Frontal cortex (tissue), 4 donors: ENCODE measurements around the gene CST6. TPM values are rescaled to one million over a fixed set of nuclear protein-coding genes. Genes with fewer than 3 reads are reported as not detected.
A peak's percentile ranks its signal among the peaks of the same experiment; 100 is the strongest.
"Not testable (repeated sequence)": the region's sequence is repeated elsewhere in the genome, so short reads cannot be mapped to it uniquely, and the experiment has no call there.

Experiments
- DNase-seq, 2 donors: peaks; one replicate each; pipeline ENCODE4 v3.0.0; 2012; ENCODE audit warnings: low spot score in 2 of 2
- FAIRE-seq: peaks from 2 replicates; lab custom pipeline; 2012; peaks lifted over from hg19 to GRCh38; lab: Jason Lieb, UNC
- total RNA-seq: library from RNA; depleted of rRNA; stranded (reverse); fragments of >200 nt; gene quantifications from one replicate; pipeline ENCODE4 v1.2.3, GENCODE V29; 2014
- donor health status: control.
- donor health status: control.
- donor health status: control.

CST6 gene
- total RNA-seq, 1 donor from 2014 or later = not detected

DNA sequence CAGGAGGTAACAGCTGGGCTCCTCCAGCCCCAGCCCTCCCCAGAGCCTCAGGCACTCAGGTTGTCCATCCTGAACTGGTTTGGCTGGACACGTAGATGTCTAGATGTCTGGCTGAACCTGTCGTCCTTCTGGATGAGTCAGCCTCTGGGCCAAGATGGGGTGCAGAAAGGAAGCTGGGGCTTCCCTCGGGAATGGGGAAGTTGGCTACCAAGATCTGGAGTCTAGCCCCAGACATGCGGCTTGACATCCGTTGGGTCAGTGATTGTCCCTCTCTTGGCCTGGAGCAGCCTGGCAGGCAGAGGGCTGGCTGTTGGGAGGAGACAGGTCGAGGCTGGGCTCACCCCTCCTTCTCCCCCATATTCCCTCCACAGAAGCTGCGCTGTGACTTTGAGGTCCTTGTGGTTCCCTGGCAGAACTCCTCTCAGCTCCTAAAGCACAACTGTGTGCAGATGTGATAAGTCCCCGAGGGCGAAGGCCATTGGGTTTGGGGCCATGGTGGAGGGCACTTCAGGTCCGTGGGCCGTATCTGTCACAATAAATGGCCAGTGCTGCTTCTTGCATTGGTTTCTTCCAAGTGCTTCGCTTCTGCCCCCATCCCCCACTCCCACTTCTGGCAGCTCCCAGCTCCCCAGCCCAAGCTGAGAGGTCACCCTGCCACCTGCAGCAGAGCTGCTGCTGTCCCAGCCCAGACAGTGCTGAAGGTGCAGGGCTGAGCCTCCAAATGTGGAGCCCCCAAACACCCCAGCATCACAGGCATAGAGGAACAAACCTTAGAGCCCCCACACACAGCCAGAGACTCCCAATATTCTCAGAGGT, 1.3 kb downstream of the CST6 start:
- FAIRE-seq = no peak

DNA sequence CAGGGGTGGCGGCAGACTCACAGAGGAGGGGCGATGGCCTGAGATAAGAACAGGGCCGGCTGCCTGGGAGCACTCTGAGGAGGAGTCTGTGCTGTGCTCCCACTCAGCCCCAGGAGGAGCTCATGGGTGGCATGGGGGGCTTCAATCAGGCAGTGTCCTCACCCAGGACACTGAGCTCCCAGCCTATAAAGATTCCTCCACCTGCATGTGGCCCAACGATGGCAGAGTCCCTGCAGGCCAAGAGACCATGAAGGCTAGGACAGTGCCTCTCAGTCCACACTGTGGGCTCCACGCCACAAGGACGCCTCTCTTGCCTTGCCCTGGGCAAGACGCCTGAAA, 1.9 kb downstream of the CST6 start:
- FAIRE-seq = no peak

More for the DNA sequence above, 1.3 kb downstream of the CST6 start:
- no peak for DNase-seq

DNA sequence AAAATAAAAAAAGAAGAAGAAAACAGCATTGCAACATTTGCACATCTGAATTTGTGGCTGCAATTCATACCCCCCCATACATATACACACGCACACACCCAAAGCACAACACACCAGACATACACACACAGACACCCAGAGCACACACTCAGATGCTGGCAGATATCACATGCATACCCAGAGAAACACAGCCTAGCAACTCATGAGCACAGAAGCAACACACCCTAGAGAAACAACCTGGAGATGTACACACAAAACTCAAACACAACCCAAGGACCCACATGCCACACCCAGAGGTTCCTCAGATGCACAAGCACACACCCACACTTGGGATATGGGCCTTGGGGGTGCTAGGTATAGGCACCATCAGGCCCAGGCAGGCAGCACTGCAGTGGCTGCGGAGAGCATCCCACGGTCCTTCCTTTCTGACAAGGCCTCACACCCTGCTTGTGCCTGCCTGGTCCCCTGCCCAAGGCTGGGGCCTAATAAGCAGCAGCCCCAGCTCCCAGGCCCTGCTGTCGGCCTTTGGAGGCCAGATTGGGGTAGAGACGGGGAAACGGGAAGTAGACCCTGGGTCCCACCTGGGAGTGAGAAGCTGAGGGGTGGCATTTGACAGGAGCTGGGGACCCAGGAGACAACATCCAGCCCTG, 3.1 kb downstream of the CST6 start:
- DNase-seq (no peak), FAIRE-seq (no peak)

More for the DNA sequence above, 1.9 kb downstream of the CST6 start:
- no peak for DNase-seq

DNA sequence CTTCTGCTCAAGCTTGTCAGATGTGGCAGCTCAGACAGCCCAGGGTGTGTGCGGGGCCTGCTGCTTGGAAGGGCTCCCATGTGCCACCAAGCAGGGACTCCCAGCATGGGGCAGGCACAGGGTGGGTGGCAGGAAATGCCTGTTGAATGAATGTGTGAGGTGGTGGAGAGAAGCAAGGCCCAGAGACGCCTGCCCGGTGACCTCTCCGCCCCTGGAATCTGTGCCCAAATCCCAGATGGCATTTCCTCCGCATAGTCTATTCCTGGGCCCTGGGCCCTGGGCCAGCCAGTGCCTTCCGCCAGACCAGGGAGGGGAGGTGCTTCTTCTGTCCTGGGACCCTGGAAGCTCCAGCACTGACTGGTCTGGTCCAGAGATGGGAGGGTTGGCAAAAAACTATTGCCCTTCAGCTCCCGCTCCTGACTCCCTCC, 3.7 kb downstream of the CST6 start:
- FAIRE-seq = no peak
- no peak for DNase-seq

DNA sequence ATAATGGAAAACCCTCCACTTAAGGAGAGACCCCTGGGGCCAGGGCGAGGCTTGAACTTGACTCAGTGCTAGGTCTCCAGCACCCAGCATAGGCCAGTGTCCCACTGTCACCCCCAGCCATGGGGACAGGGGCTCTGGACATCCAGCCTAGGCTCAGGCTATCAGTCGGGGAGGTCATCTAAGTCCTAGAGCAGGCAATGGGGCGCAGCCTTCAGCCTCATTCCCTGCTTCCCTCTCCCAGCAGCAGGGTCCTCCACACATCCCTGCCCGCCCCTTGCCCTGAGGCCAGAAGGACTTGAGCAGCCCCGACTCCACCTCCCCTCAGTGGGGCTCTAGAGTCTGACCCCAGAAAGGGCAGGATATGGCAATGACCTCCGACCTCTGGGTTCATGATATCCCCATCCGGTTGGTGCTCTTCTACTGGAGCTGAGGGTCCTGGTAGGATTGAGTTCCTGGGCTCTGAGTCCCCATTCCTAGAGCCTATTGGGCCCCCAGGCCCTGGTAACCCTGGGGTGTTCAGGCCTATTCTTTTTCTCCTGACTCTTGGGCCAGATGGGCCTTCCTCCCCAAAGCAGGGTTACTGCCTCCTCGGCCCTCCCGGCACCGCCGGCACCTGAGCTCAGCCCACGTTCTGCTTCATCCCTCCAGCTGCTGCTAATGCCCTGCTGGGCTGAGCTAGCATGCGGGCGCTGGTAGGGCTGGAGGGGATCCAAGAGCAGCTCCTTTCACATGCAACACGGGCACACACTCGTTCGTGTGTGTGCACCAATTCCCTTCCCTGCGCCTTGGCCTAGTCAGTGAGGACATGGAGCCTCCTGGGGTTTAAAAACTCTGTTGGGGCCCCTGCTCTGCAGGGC, 4.4 kb downstream of the CST6 start:
- FAIRE-seq (no peak), DNase-seq (no peak)

DNA sequence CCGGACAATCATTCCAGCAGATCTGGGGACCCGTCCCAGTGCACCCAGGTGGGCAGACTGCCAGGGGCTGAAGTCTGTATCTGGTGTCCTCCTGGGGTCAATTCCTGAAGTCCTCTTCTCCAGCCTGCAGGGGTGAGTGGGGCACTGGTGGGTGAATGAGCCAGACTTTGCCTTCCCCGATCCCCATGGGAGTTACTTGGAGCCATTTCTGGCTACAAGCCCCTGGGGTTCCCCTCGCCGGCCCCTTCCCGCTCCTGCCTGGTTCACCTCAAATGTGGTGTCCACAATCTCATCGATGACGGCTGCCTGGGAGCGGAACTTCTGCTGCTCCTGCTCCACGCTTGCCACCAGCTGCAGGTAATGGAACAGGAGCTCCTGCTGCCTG, 5.0 kb downstream of the CST6 start:
- DNase-seq = no peak
- FAIRE-seq = no peak

DNA sequence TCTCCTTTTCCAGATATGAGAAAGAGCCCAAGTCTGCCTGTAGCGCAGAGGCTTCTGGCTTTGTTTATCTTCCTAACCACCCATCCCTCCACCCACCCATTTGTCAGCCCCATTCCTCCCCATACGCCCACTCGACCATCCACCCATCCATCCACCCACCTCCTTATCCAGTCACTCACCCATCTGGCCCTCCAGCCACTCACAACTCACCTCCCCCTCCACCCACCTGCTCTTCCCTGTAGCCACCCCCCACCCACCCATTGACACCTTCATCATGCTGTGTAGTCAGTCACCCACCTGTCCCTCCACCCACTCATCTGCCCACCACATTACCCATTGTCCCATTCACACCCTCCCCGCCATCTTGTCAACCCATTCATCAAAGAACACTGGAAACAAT, 5.5 kb downstream of the CST6 start:
- FAIRE-seq (no peak), DNase-seq (no peak)

DNA sequence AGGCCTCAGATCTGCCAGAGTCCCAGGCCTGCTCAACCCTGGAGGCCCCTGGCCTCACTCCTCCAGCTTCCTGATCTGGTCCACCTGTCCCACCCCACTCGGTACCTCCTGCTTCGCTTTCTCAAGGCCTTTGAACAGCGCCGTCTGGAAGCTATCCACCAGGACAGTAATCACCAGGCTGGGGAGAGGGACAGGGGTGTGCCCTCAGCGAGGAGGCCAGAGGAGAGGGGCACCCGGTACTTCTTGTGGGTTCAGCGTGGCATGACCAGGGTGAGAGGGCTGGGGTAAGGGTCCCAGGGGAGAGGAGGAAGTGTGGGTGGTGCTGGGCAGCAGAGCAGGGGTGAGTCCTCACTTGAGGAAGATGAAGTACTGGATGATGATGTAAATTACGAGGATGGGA, 8.4 kb downstream of the CST6 start:
- no peak for FAIRE-seq

DNA sequence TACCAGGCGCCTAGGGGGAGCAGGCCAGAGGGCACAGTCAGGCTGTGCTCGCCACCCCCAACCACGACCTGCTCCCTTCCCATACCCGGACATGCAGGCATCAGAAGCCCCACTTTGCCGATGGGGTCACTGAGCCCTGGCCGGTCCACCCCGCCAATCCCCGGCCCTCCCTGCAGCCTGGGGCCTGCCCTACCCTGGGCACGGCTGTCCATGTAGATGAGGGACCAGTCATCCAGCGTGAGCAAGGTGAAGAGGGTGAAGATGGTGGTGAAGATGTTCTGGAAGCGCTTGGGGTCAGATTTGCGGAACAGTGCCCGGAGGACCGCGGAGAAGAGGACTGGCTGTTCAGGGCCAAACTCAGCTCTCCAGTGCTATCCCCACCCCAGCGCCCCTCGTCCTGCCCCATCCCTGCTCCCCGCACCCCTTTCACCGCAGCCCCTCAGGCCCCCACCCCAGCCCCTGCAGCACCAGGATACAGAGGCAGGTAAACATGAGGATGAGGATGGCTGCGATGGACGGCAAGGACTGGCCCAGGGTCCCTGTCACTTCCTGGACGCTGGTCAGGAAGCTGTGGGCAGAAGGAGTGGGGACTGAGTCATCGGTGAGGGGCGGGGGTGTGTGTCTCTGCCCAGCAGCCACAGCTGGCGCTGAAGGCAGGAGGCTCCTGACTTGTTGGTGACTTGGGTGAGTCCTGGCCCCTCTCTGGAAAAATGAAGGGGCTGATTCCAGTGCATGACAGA, 9.0 kb downstream of the CST6 start:
- FAIRE-seq (no peak), DNase-seq (no peak)

More for the DNA sequence above, 8.4 kb downstream of the CST6 start:
- DNase-seq = no peak

DNA sequence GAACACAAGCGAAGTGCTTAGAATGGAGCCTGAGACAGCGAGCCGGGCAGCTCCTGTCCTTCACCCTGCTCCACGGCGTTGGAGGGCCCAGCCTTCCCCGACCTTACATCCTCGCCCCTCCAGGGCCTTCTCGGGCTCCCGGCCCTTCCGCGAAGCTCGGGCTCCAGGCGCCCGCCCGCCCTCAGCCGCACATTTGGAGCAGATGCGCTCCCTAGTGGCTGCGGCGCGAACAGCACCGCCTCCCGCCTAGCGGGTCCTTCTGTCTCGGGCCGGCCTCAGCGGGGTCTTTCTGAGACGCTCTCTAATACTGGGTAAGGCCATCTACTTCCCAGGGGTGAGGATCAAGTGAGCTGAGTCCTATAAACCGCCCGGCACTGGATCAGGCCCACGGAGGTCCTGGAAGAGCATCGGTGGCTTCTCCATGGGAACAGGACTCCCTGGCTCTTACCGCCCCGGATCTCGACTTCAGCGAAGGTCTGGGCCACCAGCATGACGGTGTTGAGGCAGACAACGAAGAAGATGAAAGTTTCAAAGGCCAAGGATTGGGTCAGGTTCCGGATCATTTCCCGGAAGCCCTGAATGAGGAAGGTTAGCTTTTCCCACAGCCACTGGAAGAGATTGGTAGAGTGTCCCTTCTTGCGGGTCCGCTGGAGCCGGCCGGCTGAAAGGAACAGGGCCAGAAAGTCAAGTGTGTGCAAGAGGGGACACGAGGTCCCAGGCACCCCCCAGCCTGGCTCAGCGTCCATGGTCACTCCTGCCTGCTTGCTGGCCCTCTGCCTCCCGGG, 10.8 kb downstream of the CST6 start:
- FAIRE-seq (no peak), DNase-seq (peak; percentile 71 to 86)

DNA sequence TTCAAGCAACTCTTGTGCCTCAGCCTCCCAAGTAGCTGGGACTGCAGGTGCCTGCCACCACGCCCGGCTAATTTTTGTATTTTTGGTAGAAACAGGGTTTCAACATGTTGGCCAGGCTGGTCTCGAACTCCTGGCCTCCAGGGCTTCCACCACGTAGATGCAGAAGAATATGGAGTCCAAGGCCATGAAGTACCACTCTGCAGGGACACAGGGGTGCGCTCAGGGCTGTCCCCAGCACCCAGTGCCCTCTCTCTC, 11.3 kb downstream of the CST6 start:
- DNase-seq, FAIRE-seq: not testable (repeated sequence)

DNA sequence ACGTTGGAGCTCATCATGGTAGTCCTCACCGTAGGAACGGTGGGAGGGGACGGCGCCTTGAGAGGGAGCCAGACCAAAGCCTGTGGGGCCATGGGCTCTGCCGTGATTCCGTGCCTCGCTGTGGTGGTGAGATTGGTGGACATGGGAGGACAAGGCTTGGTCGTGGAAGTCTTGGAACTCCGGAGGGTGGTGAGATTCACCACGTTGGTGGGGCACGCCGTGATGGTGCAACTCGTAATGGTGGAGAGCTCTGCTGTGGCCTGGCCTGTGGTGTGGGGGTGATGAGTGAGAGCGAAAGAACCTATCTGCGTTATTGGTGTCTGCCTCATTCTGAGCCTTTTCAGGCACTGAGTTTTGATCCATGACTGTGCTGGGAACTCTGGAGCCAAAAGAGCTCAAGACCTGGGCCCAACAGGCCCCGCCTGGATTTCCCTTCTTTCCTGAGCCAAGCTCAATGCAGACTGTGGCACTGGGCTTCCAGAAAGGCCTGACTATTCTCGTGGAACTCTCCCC, 14.3 kb downstream of the CST6 start, which contains the start of gene CATSPER1:
CATSPER1 (minus strand) TSS at position 463 of the 513 bp plus-strand sequence; CDS start at position 363, 100 bp downstream.
- DNase-seq (no peak), FAIRE-seq (no peak)

DNA sequence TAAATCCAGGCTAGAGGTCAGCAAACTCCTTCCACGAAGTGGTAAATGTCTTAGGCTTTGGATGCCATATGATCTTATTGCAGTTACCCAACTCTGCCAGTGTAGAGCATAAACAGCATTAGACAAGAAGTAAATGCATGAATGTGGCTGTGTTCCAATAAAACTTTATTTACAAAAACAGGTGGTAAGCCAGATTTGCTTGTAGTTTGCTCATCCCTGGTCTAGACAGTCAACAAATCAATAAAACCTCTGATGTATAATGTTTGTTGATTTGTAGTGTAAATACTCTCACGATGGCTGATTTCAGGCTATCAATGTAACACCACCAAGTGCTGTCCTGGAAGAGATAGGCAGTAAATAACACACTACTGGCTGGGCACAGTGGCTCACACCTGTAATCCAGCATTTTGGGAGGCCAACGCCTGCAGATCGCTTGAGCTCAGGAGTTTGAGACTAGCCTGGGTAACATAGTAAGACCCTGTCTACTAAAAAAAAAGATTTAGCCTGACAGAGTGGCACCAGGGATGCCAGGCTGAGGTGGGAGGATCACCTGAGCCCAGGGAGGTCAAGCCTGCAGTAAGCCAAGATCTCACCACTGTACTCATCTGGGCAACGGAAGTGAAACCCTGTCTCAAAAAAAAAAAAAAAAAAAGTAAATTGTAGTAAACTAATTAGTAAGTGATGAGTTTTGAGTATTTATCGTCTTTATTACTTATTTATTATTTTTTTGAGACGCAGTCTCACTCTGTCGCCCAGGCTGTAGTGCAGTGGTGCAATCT, 21.3 kb downstream of the CST6 start:
- FAIRE-seq = no peak
- DNase-seq = no peak

DNA sequence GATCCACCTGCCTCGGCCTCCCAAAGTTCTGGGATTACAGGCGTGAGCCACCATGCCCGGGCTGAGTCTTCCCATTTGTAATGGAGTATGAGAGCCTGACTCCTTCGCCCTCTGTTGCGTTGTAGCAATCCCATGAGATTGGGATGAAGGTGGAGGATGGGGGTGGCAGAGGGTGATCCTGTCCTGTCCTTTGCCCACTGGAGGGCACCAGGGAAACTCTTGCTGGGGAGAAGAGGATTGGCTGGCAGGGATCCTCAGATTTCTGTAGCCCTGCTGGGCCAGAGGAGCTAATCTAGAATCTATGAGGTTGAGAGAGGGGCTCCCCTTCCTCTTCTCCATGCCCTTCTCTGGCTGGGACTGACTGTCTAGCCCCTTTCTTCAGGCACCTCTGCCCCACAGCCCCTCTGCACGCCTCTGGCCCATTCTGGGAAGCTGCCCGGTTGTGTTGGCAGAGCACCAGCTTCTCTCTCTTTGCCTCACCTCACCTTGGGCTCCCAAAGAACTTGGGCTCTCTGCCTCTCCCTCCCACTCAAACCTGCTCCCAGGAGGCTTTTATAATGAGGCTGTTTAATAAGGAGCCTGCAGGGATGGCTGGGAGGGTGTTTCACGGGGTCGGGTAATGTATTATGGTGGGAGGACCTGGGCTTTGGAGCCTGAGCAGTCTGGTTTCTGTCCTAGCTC, 24.0 kb downstream of the CST6 start:
- FAIRE-seq = no peak
- no peak for DNase-seq

DNA sequence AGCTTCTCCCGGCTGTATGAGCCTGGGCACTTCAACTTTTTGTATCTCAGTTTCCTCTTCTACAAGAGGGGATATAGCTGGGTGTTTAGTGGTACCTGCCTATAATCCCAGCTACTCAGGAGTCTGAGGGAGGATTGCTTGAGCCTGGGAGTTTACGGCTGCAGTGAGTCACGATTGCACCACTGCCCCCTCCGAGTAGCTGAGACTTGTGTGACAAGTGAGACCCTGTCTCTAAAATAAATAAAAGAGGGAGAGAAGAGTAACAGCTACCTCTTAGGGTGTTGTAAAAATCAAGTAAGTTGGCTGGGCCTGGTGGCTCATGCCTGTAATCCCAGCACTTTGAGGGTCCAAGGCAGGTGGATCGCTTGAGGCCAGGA, 24.5 kb downstream of the CST6 start:
- DNase-seq = no peak
- no peak for FAIRE-seq

DNA sequence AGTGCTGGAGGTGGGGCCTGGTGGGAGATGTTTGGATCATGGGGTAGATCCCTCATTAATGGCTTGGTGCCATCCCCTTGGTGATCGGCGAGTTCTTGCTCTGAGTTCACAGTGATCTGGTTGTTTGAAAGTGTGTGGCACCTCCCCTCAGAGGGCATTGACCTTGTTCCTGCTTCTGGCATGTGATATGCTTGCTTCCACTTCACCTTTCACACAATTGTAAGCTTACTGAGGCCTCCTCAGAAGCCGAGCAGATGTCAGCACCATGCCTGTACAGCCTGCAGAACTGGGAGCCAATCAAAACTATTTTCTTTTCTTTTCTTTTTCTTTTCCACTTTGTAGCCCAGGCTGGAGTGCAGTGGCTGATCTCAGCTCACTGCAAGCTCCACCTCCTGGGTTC, 25.5 kb downstream of the CST6 start:
- DNase-seq = no peak
- no peak for FAIRE-seq

DNA sequence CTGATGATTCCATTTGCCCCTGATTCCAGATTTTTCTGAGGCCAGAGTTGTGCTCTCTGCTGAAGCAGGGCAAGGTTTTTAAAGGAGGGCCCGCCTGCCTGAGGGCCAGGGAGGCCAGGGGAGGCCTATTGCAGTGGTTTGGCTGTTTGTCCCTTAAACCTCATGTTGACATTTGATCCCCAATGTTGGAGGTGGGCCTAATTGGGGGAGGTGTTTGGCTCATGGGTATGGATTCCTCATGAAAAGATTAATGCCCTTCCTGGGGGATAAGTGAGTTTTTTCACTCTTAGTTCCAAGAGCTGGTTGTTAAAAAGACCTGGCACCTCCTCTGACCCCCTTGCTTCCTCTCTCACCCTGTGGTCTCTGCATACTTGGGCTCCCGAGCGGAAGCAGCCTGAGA, 28.0 kb downstream of the CST6 start:
- DNase-seq (no peak), FAIRE-seq (no peak)
